ENCODE measurements around the gene FBXL12. TPM values are rescaled to one million over a fixed set of nuclear protein-coding genes. Genes with fewer than 3 reads are reported as not detected.
A peak's percentile ranks its signal among the peaks of the same experiment; 100 is the strongest.
"Not testable (repeated sequence)": the region's sequence is repeated elsewhere in the genome, so short reads cannot be mapped to it uniquely, and the experiment has no call there.

FBXL12 gene
- total RNA-seq, 1 donor from 2014 or later: 25.2 TPM

- Histone ChIP-seq H3K27me3 (ENCODE audit: control insufficient read depth, insufficient read depth, low read length) (no peaks in the 10 kb centered on the region), H3K36me3 (ENCODE audit: control insufficient read depth, insufficient read depth, low read length) (peaks cover under 1% of the 10 kb centered on the region), H3K4me3 (ENCODE audit: low read depth, low read length) (no peak overlapping the region)
- TF ChIP-seq, protein P1, sequence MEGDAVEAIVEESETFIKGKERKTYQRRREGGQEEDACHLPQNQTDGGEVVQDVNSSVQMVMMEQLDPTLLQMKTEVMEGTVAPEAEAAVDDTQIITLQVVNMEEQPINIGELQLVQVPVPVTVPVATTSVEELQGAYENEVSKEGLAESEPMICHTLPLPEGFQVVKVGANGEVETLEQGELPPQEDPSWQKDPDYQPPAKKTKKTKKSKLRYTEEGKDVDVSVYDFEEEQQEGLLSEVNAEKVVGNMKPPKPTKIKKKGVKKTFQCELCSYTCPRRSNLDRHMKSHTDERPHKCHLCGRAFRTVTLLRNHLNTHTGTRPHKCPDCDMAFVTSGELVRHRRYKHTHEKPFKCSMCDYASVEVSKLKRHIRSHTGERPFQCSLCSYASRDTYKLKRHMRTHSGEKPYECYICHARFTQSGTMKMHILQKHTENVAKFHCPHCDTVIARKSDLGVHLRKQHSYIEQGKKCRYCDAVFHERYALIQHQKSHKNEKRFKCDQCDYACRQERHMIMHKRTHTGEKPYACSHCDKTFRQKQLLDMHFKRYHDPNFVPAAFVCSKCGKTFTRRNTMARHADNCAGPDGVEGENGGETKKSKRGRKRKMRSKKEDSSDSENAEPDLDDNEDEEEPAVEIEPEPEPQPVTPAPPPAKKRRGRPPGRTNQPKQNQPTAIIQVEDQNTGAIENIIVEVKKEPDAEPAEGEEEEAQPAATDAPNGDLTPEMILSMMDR (IDR thresholded peaks at IDR 0.05; ENCODE audit: insufficient read depth, low read length, poor library complexity, severe bottlenecking): peak; percentile 70
- DNase-seq (ENCODE audit: low read depth): peak; percentile 56
Measured at GRCh38 chr19:9847087-9847671, 28.3 kb upstream of the FBXL12 start.

DNA sequence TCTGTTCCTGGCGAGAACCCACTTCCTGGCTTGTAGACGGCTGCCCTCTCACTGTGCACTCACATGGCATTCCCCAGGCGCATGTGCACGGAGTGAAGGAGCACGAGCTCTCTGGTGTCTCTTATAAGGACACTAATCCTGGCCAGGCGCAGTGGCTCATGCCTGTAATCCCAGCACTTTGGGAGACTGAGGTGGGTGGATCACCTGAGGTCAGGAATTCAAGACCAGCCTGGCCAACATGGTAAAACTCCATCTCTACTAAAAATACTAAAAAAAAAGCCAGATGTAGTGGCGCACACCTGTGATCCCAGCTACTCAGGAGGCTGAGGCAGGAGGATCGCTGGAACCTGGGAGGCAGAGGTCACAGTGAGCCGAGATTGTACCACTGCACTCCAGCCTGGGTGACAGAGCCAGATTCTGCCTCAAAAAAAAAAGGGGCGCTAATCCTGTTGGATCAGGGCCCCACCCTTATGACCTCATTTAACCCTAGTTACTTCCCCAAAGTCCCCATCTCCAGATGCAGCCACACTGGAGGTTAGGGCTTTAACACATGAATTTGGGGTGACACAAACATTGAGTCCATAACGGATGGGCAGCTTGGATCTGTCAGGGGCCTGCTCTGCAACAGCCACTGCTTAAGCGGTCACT lies 24.9 kb upstream of the FBXL12 start:
- DNase-seq (ENCODE audit: low read depth); H3K36me3 ChIP-seq (ENCODE audit: control insufficient read depth, insufficient read depth, low read length); H3K27me3 ChIP-seq (ENCODE audit: control insufficient read depth, insufficient read depth, low read length); H3K4me3 ChIP-seq (ENCODE audit: low read depth, low read length): not testable (repeated sequence)

DNA sequence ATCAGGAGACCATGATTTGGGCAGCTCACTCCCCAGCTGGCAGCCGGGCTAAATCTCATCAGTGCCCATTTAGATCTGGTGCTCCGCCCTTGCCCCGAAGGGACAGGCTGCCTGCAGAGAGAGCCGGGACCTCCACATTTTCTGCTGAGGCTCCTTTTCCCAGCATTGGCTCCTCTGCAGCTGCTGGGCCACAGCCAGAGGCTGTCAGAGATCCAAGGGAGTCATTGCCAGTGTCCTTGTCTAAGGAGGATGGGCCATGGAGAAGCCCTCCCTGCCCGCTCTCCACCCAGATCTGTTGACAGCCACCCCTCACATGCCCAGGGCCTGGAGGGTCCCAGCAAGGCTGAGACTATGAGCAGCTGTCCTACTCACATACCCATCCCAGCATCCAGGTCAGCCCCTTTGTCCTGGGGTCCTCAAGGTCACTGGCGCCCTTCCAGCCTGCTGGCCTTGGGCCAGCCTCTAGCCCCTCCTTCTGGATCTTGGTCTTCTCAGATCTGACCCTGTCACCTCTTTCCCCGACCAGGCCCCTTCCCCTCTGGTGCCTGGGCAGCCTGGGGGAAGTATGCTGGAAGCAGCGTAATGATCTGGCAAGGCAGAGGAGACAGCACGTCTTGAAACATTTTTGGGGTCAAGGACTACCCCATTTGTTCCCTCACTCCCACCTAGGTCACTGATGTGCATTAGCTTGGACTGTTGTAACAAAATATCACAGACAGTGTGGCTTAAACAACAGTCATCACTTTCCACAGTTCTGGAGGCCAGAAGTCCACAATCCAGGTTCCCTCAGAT lies 24.2 kb upstream of the FBXL12 start:
- H3K36me3 ChIP-seq (ENCODE audit: control insufficient read depth, insufficient read depth, low read length): peaks cover 3% of the 10 kb centered on the region
- H3K4me3 ChIP-seq (ENCODE audit: low read depth, low read length): no peak overlapping the region
- DNase-seq (ENCODE audit: low read depth): no peak
- H3K27me3 ChIP-seq (ENCODE audit: control insufficient read depth, insufficient read depth, low read length): no peaks in the 10 kb centered on the region
- TF ChIP-seq, protein P1 (IDR thresholded peaks at IDR 0.05; ENCODE audit: insufficient read depth, low read length, poor library complexity, severe bottlenecking): no peak

DNA sequence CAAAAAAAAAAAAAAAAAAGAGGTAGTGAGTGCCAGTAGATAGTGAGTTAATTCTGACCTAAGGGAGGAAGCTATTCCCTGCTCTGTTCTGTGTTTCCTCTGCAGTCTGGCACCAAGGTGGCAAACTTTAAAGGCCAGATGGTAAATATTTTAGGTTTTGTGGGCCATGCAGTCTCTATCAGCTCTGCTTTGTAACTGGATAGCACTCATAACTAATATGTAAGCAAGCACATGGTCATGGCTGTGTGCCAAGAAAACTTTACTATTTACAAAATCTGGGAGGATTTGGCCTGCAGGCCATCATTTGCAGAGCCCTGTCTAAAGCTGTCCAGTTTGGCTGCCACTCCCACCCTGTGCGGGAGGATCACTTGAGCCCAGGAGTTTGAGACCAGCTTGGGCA lies 20.5 kb upstream of the FBXL12 start:
- peaks cover 3% of the 10 kb centered on the region for H3K36me3 ChIP-seq (ENCODE audit: control insufficient read depth, insufficient read depth, low read length)
- DNase-seq (ENCODE audit: low read depth): no peak
- TF ChIP-seq, protein P1 (IDR thresholded peaks at IDR 0.05; ENCODE audit: insufficient read depth, low read length, poor library complexity, severe bottlenecking): no peak

DNA sequence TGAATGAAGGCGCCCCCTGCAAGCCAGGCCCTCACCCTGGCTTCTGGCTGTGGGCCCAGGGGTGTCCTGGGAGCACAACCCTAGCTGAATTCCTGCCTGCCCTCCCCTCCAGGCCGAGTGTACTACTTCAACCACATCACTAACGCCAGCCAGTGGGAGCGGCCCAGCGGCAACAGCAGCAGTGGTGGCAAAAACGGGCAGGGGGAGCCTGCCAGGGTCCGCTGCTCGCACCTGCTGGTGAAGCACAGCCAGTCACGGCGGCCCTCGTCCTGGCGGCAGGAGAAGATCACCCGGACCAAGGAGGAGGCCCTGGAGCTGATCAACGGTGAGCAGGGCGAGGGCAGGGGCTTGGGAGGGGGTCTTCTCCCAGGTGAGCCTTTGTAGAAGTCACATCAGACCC lies 19.4 kb upstream of the FBXL12 start:
- no peak for DNase-seq (ENCODE audit: low read depth)
- TF ChIP-seq, protein P1 (IDR thresholded peaks at IDR 0.05; ENCODE audit: insufficient read depth, low read length, poor library complexity, severe bottlenecking): no peak
- Histone ChIP-seq H3K4me3 (ENCODE audit: low read depth, low read length) (no peak overlapping the region), H3K27me3 (ENCODE audit: control insufficient read depth, insufficient read depth, low read length) (no peaks in the 10 kb centered on the region), H3K36me3 (ENCODE audit: control insufficient read depth, insufficient read depth, low read length) (peaks cover 3% of the 10 kb centered on the region)

More for the DNA sequence above, 20.5 kb upstream of the FBXL12 start:
- H3K4me3 ChIP-seq (ENCODE audit: low read depth, low read length): no peak overlapping the region
- H3K27me3 ChIP-seq (ENCODE audit: control insufficient read depth, insufficient read depth, low read length): no peaks in the 10 kb centered on the region

DNA sequence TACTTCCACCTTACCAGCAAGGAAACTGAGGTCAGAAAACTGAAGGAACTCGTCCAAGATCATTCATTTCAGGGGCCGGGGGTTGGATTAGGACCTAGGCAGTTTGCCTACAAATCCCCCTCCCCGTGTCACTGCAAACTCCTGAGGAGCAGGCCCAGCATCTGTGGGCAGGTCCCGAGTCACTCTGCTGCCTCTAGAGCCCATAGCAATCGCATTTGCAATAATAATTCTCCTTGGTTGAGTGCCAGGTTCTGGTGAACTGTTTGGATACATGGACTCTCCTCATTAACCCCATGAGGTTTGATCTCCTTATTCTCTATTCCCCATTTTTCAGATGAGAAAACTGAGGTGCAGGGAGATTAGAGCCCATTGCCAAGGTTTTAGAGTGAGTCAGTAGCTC lies 17.1 kb upstream of the FBXL12 start:
- no peak for DNase-seq (ENCODE audit: low read depth)
- no peaks in the 10 kb centered on the region for H3K36me3 ChIP-seq (ENCODE audit: control insufficient read depth, insufficient read depth, low read length)
- TF ChIP-seq, protein P1 (IDR thresholded peaks at IDR 0.05; ENCODE audit: insufficient read depth, low read length, poor library complexity, severe bottlenecking): no peak
- H3K4me3 ChIP-seq (ENCODE audit: low read depth, low read length): peak overlapping the region; percentile 92
- H3K27me3 ChIP-seq (ENCODE audit: control insufficient read depth, insufficient read depth, low read length): no peaks in the 10 kb centered on the region

All from kidney epithelial cell (primary cell).